GM12878 (cell line): Measurements from ENCODE around the gene GHSR. TPM values are rescaled to one million over a fixed set of nuclear protein-coding genes. Genes with fewer than 3 reads are reported as not detected.

Experiments used
- ATAC-seq: fragments of 200-7000 bp; cut with Tn5 transposase; 3 replicates; pipeline ENCODE4 v1.9.1; 2020; ENCODE audit warnings: mild to moderate bottlenecking, moderate library complexity
- BruUV-seq: library from RNA; stranded (reverse); fragments of 400-500 nt; replicated peaks from 2 replicates; lab custom pipeline; 2021; lab: Mats Ljungman, UMichigan
- CTCF ChIA-PET: fragments of 300-600 bp; sonication (Branson Sonifier 250); formaldehyde crosslinking; extraction: SDS; loops from one replicate; lab custom pipeline; 2021; ENCODE audit warnings: inconsistent platforms; lab: Yijun Ruan, JAX
- POLR2A ChIA-PET: fragments of 350-600 bp; formaldehyde crosslinking; extraction: SDS; loops from one replicate; lab custom pipeline; 2021; ENCODE audit warnings: inconsistent platforms; lab: Charles Lee
- RAD21 ChIA-PET: fragments of 300-600 bp; sonication (Branson Sonifier 250); formaldehyde crosslinking; loops from one replicate; lab custom pipeline; 2023; ENCODE audit warnings: antibody characterized with exemption; ENCODE audit not compliant: unreplicated experiment; lab: Charles Lee
- SMC1A ChIA-PET: fragments of 300-600 bp; sonication (Branson Sonifier 250); formaldehyde crosslinking; loops from one replicate; lab custom pipeline; 2023; ENCODE audit not compliant: unreplicated experiment, uncharacterized antibody; lab: Charles Lee
- DNase-seq: peaks from one replicate; pipeline ENCODE4 v3.0.0-alpha.2; 2011; ENCODE audit warnings: low read depth, low spot score
- FAIRE-seq: peaks from 3 replicates; lab custom pipeline; 2011; peaks lifted over from hg19 to GRCh38; lab: Jason Lieb, UNC
- H2AFZ ChIP-seq: 2 replicates; pipeline ENCODE4 v1.6.0; 2011; ENCODE audit warnings: low read depth, low read length, control low read depth; ENCODE audit not compliant: control insufficient read depth
- H3K27ac ChIP-seq: 2 replicates; pipeline ENCODE4 v1.5.1; 2011; ENCODE audit warnings: control low read depth; ENCODE audit not compliant: control insufficient read depth, insufficient read depth
- H3K27me3 ChIP-seq, 2 experiments: replicated peaks in 1 of 2; 2 replicates each; pipeline versions ENCODE4 v1.6.0 to v1.6.1; 2011; ENCODE audit warnings: low read length in 1 of 2; ENCODE audit not compliant: control insufficient read depth in 2 of 2, insufficient read depth in 2 of 2
- H3K36me3 ChIP-seq, 2 experiments: 2 replicates each; pipeline ENCODE4 v1.5.1; 2011; ENCODE audit warnings: low read length in 1 of 2; ENCODE audit not compliant: control insufficient read depth in 2 of 2, insufficient read depth in 2 of 2
- H3K4me1 ChIP-seq: 2 replicates; pipeline ENCODE4 v1.6.1; 2011; ENCODE audit warnings: mild to moderate bottlenecking, low read length, moderate library complexity, mixed read lengths; ENCODE audit not compliant: control insufficient read depth, insufficient read depth
- H3K4me2 ChIP-seq: 2 replicates; pipeline ENCODE4 v1.6.0; 2011; ENCODE audit warnings: control low read depth; ENCODE audit not compliant: control insufficient read depth, insufficient read depth
- H3K4me3 ChIP-seq: fragments of 200-600 bp; sonication (generic); 2 replicates; pipeline ENCODE4 v1.5.1; 2016
- H3K79me2 ChIP-seq: 2 replicates; pipeline ENCODE4 v1.6.0; 2011; ENCODE audit warnings: low read length; ENCODE audit not compliant: control insufficient read depth, insufficient read depth
- H3K9ac ChIP-seq: 2 replicates; pipeline ENCODE4 v1.8.0; 2011; ENCODE audit warnings: low read length, control low read depth, mixed read lengths; ENCODE audit not compliant: control insufficient read depth, insufficient read depth
- H3K9me3 ChIP-seq: replicated peaks from 3 replicates; pipeline ENCODE4 v1.5.1; 2011; ENCODE audit warnings: mild to moderate bottlenecking, low read length; ENCODE audit not compliant: control insufficient read depth, insufficient read depth
- H4K20me1 ChIP-seq: 2 replicates; pipeline ENCODE4 v1.6.0; 2011; ENCODE audit not compliant: control insufficient read depth, insufficient read depth
- ASH2L ChIP-seq: fragments of 300-600, 200-600 bp; sonication (generic); IDR thresholded peaks from 2 replicates; pipeline ENCODE4 v1.6.1; 2017; ENCODE audit warnings: low read depth, mild to moderate bottlenecking, borderline replicate concordance
- CBX5 ChIP-seq: sonication (generic); IDR thresholded peaks from 2 replicates; pipeline ENCODE4 v1.6.1; 2016; ENCODE audit warnings: low read depth, moderate library complexity, mild to moderate bottlenecking, inconsistent platforms
- CEBPZ ChIP-seq: fragments of 150-350 bp; IDR thresholded peaks from 2 replicates; pipeline ENCODE4 v1.6.1; 2016; ENCODE audit warnings: low read depth, low read length
- E2F4 ChIP-seq: IDR thresholded peaks from 2 replicates; pipeline ENCODE4 v1.6.1; 2012; ENCODE audit warnings: low read depth, low read length, improper control_type of control experiment
- EP300 ChIP-seq, 2 experiments: fragments of 150-350 bp in 1 of 2; IDR thresholded peaks; 2 replicates each; pipeline ENCODE4 v1.6.1; 2011 to 2012; ENCODE audit warnings: low read depth in 2 of 2, low read length in 2 of 2, borderline replicate concordance in 1 of 2, improper control_type of control experiment in 1 of 2, inconsistent platforms in 1 of 2; ENCODE audit not compliant: control insufficient read depth in 1 of 2
- MEF2B ChIP-seq: fragments of 450-650 bp; IDR thresholded peaks from 2 replicates; pipeline ENCODE4 v1.6.1; 2018; ENCODE audit warnings: mild to moderate bottlenecking, moderate library complexity; ENCODE audit not compliant: partially characterized antibody, poor library complexity, severe bottlenecking
- MYC ChIP-seq: IDR thresholded peaks from 2 replicates; pipeline ENCODE4 v1.6.1; 2011; ENCODE audit warnings: mild to moderate bottlenecking, low read length, moderate library complexity, inconsistent platforms; ENCODE audit not compliant: insufficient read depth, insufficient replicate concordance, insufficient read length, severe bottlenecking
- RB1 ChIP-seq: fragments of 450-650 bp; formaldehyde crosslinking; IDR thresholded peaks from 2 replicates; pipeline ENCODE4 v1.6.1; 2017; ENCODE audit warnings: mild to moderate bottlenecking, borderline replicate concordance
- RBBP5 ChIP-seq: fragments of 200-600 bp; sonication (generic); conservative IDR thresholded peaks from 2 replicates; pipeline ENCODE4 v1.6.1; 2016
- RUNX3 ChIP-seq: IDR thresholded peaks from 2 replicates; pipeline ENCODE4 v1.6.1; 2012; ENCODE audit warnings: low read length, inconsistent platforms
- SMARCA5 ChIP-seq: fragments of 450-650 bp; IDR thresholded peaks from 2 replicates; pipeline ENCODE4 v1.6.1; 2017; ENCODE audit warnings: mild to moderate bottlenecking
- TCF12 ChIP-seq: IDR thresholded peaks from 2 replicates; pipeline ENCODE4 v1.6.1; 2011; ENCODE audit warnings: low read depth, mild to moderate bottlenecking, low read length
- YY1 ChIP-seq: IDR thresholded peaks from 2 replicates; pipeline ENCODE4 v1.6.1; 2011; ENCODE audit warnings: low read depth, mild to moderate bottlenecking, low read length
- ZNF622 ChIP-seq: fragments of 450-650 bp; IDR thresholded peaks from 2 replicates; pipeline ENCODE4 v1.6.1; 2017; ENCODE audit warnings: mild to moderate bottlenecking, inconsistent platforms
- ZNF687 ChIP-seq: fragments of 450-650 bp; IDR thresholded peaks from 2 replicates; pipeline ENCODE4 v1.6.1; 2017; ENCODE audit warnings: mild to moderate bottlenecking, moderate library complexity
- ZSCAN29 ChIP-seq: fragments of 450-650 bp; IDR thresholded peaks from 2 replicates; pipeline ENCODE4 v1.6.1; 2017; ENCODE audit warnings: mild to moderate bottlenecking, moderate library complexity
- WGBS: methylation state at CpG from one replicate; pipeline ENCODE4 v1.1.6; 2016; ENCODE audit warnings: low lambda C conversion rate; ENCODE audit not compliant: insufficient replicate concordance, insufficient coverage; ENCODE audit errors: missing lambda C conversion rate; 5-methylcytosine and 5-hydroxymethylcytosine counted together
- in situ Hi-C: fragments of 300-500 bp; cut with MboI; formaldehyde crosslinking; loops from 9 replicates; pipeline ENCODE4 v1.14.3; 2018; ENCODE audit warnings: mixed read lengths
- intact Hi-C: fragments of 100-400 bp; cut with micrococcal nuclease; formaldehyde crosslinking; loops from one replicate; pipeline ENCODE4 v1.14.2; 2022; ENCODE audit not compliant: unreplicated experiment
- polyA plus RNA-seq, 11 experiments: library from polyadenylated mRNA; depleted of rRNA in 4 of 11; unstranded in 6 of 11; stranded (reverse) in 5 of 11; fragments of >200 nt; fragmentation: Nextera tagmentation in 4 of 11; fragmentation: Illumina TruSeq in 1 of 11; extraction: Ambion mirVana in 4 of 11; extraction: Trizol in 1 of 11; gene quantifications; 1 replicate in 1 of 11; 2 replicates in 10 of 11; pipeline versions ENCODE4 v1.2.1 to v1.2.3, GENCODE V29; 2011 to 2016; ENCODE audit warnings: inconsistent platforms in 2 of 11, missing spikeins in 2 of 11, low read depth in 1 of 11
- total RNA-seq, 4 experiments: library from RNA; depleted of rRNA in 3 of 4; stranded (reverse); fragments of >200 nt in 3 of 4; fragmentation: Illumina TruSeq in 1 of 4; extraction: Trizol in 1 of 4; gene quantifications; 2 replicates each; pipeline versions ENCODE4 v1.2.1 to v1.2.3, GENCODE V29; 2013 to 2021

The GHSR gene
- total and polyA plus RNA-seq, 10 of the 15 experiments (the other 5 are each of a cell fraction or from before 2014, with no cell fraction given) = not detected

- CTCF ChIA-PET = interaction anchor here (0.8 to 1.8 kb wide), 2 partner anchors 21 to 58 kb away, joined by 3 to 8 read pairs; no protein-coding TSS in a partner anchor
- RAD21 ChIA-PET = no interaction called here
- BruUV-seq = no TSS peak
- Histone ChIP-seq H3K36me3 (peaks cover 0 to 3% of the 10 kb centered on the region in 2 experiments; a peak in 2 of 4 replicates), H2AFZ (no peak overlapping the region), H3K4me3 (no peak overlapping the region), H3K9me3 (no peaks in the 10 kb centered on the region), H3K27me3 (no peaks in the 10 kb centered on the region), H3K4me1 (no peaks in the 10 kb centered on the region), H3K79me2 (no peaks in the 10 kb centered on the region), H4K20me1 (no peaks in the 10 kb centered on the region), H3K4me2 (no peak overlapping the region), H3K27ac (no peak overlapping the region), H3K9ac (no peak overlapping the region)
- DNase-seq (no peak), ATAC-seq (no peak), FAIRE-seq (no peak)
- SMC1A ChIA-PET = no interaction called here
- in situ Hi-C loops (no loop called here), intact Hi-C loops (no loop called here)
- POLR2A ChIA-PET = interaction anchor here (0.6 to 1.3 kb wide), 2 partner anchors 38 to 44 kb away, joined by 3 to 6 read pairs; no protein-coding TSS in a partner anchor
- WGBS = 80% methylated on average over 8 of the region's 8 CpGs
- TF ChIP-seq ASH2L (no peak), CEBPZ (no peak), ZNF622 (no peak), RUNX3 (no peak), TCF12 (no peak), RB1 (no peak), EP300 (IDR thresholded peaks at IDR 0.05; ENCODE audit: borderline replicate concordance in 1 of 2, control insufficient read depth in 1 of 2, low read depth in 2 of 2, low read length in 2 of 2) (no peak), CBX5 (no peak), ZSCAN29 (no peak), E2F4 (no peak), RBBP5 (no peak), MEF2B (no peak), SMARCA5 (no peak), ZNF687 (no peak), YY1 (no peak), MYC (no peak)
Observed at GRCh38 chr3:172402892-172403643, 45.2 kb downstream of the GHSR start.
